Right hindlimb (tissue), 1 donor: ENCODE results near the gene GFOD1.

Experiments
- DNase-seq: peaks from one replicate; pipeline ENCODE4 v3.0.0-alpha.2; 2018

The GFOD1 gene

GRCh38 chr6:13485923-13486562, 1.4 kb downstream of the GFOD1 start:
- peak; percentile 64 for DNase-seq

DNA sequence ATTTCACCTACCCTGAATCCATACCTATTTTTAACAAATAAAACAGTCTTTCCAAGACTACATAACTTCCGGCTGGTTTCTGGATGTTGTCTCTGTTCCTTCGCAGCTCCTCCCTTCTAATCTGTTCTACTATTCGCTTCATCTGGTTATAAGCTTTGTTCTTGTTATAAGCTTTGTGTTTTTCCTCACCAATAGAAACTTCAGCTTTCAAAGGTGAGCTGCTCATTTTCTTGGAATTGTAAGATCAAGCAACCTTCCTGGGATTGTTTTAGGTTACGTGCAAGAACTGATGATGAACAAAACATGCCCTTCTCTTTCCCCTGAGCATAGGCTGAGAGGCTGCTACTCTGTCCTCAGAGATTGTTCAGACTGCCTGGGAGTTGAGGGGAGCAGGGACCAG, 2.1 kb downstream of the GFOD1 start:
- no peak for DNase-seq

DNA sequence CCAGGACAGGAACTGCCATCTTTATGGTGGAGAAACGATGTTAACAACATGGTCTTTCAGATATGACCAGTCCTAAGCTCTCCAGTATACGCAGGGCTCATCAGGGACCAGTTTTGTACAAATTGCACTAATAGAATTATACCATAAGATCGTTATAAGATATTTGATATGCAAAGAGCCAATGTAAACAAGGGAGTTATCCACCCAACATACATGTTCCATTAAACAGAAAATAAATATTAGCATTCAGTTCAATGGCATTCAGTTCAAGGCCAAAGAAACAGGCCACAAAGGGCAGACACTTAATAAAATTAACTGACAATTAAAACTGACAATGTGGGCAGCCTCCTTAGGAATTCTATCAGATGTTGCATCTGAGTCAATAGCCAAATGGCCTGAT, 2.6 kb downstream of the GFOD1 start:
- DNase-seq: no peak

DNA sequence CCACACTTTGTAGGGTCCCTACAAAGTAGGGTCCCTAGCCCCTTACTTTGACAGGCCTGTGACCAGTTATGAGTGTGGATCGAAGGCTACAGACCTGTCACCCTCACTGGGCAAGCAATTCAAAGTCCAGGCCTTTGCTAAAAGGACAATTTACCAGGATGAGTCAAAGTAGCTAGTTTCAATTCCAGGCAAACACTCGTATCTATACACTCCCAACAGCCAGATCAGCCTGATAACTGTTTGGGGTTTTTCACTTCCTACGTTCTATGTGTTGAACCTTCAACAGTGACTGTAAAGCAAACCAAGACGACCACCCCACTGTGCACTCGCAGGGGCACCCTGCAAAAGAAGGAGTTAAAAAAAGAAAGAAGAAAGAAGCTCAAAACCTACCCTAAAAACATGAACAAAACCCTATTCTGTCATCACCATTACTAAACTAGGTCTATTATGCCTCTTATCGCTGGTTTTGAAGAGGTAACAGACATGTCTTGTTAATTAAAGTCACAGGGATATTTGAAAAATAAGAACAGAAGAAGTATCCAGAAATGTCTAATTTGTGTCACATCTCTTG, 3.2 kb downstream of the GFOD1 start:
- no peak for DNase-seq

- no peak for DNase-seq
Measured at GRCh38 chr6:13480631-13481501, 6.5 kb downstream of the GFOD1 start.

GRCh38 chr6:13479971-13480434, 7.4 kb downstream of the GFOD1 start:
- no peak for DNase-seq

- no peak for DNase-seq
Measured at GRCh38 chr6:13479206-13479800, 8.1 kb downstream of the GFOD1 start.

DNA sequence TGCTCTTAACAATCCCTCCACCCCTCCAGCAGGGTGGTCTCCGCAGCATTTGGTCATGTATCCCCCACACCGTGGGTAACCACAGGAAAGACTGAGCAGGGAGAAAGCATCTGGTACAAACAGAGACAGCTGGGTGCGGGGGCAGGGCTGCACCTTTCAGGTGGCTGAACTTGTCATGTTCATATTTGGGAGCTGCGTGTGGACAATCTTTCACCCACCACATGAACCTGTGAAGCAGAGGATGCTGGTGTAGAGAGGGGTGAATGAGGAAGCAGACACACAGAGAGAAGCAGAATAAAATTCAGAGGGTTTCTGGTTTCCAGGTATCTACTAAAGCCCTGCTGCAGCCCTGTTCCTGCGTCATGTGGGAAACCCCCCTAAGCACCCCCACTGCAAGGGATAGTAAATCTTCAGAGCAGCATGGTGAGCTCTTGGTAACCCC, 8.9 kb downstream of the GFOD1 start:
- no peak for DNase-seq

- DNase-seq: no peak
Measured at GRCh38 chr6:13474787-13475186, 12.6 kb downstream of the GFOD1 start.

GRCh38 chr6:13474360-13474759, 13.0 kb downstream of the GFOD1 start:
- no peak for DNase-seq

- no peak for DNase-seq
Measured at GRCh38 chr6:13473768-13474165, 13.6 kb downstream of the GFOD1 start.

DNA sequence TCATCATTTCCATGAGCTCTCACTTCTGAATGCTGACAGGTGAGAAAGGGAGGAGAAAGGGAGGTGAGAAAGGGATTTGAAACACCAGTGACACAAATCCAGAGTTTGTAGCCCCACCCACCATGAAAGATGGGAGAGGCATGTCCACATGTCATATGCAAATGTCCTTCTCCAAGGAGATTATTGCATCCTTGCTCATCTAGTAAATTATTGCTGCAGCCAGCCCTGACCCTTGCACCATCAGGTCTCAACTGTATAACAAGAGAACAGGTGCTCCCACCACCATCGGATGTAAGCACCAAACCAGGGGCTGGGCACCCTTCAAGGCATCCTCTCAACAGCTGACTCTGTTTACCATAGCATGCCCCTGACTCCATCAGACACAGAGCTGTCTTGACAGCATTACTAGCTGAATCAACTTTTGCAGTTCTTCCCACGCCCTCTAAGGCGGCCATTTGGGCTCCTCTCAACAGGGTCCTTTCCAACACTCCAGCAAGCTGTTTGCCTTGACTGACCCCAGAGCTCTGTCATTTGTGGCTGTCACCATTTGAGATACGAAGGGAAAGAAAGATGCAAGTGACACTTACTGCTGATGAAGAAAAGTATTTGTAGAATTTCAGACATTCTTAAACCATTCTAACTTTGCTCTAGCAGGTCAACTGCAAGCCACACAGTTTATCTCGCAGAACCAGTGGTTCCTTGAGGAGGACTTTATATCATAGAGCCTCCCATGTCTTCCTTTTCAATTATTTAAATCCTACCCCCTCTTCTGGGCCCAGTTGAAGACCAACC, 14.2 kb downstream of the GFOD1 start:
- no peak for DNase-seq

GRCh38 chr6:13472099-13472498, 15.3 kb downstream of the GFOD1 start:
- no peak for DNase-seq

DNA sequence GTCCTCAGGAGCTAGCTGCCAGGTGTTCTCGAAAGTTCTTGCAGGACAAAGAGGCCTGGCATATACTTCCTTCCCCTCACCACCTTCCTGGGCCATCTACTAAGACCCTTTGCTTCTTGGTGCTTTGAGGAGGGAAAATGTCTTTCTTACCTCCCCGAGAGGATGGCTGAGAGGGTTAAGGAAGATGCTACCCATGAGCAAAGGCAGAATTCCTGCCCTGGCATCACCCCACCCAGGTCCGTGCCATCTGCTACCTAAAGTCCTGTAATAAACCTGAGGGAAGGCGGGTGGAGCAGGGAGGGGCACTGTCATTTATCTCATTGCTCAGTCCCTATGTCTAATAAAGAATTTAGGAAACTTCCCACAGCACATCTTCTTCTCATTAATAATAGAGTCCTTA, 16.2 kb downstream of the GFOD1 start:
- DNase-seq: no peak

- no peak for DNase-seq
Measured at GRCh38 chr6:13470238-13471140, 16.9 kb downstream of the GFOD1 start.

- no peak for DNase-seq
Measured at GRCh38 chr6:13469693-13470092, 17.7 kb downstream of the GFOD1 start.

GRCh38 chr6:13468839-13469238, 18.6 kb downstream of the GFOD1 start:
- no peak for DNase-seq

- DNase-seq: no peak
Measured at GRCh38 chr6:13467216-13467600, 20.2 kb downstream of the GFOD1 start.

GRCh38 chr6:13466304-13467215, 20.8 kb downstream of the GFOD1 start:
- no peak for DNase-seq

GRCh38 chr6:13465734-13466133, 21.7 kb downstream of the GFOD1 start:
- no peak for DNase-seq
